Measurements from ENCODE around the gene HGS. TPM values are rescaled to one million over a fixed set of nuclear protein-coding genes. Genes with fewer than 3 reads are reported as not detected.

The HGS gene
- total RNA-seq, 1 experiment from 2014 or later = 42.4 TPM

DNA sequence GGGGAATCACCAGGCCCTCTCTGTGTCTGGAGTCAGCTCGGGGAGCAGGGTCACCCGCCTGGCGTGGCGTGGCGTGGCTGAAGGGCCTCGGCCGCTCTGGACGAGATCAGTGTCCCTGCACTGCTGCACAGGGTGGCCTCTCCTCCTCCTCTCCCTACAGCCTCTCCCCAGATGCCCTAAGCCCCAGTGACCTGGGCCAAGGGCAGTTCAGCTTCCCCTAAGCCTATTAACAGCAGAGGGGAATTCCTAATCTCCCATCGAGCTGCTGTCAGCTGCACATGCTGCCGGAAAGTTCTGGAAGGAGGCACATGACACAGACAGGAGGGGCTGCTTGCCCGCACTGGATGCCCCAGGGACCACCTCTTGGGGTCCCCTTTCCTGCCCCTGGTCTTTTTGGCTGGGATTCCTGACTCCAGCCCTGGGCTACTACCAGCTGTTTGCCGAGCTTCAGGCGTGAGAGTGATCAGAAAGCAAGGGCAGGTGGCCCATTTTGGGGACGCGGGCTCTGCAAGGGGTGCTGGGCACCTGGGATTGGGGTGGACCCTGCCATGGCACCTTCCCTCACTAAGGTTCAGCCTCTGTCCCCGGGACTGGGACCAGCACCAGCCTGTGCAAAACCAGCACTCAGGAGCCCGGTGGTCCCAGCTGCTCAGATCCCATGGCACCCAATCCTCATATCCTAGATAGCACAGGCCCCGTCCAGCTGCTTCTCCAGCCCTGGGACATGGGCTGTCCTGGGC is 28.3 kb upstream of the HGS start:
- DNase-seq (ENCODE audit: low read depth) = no peak

DNA sequence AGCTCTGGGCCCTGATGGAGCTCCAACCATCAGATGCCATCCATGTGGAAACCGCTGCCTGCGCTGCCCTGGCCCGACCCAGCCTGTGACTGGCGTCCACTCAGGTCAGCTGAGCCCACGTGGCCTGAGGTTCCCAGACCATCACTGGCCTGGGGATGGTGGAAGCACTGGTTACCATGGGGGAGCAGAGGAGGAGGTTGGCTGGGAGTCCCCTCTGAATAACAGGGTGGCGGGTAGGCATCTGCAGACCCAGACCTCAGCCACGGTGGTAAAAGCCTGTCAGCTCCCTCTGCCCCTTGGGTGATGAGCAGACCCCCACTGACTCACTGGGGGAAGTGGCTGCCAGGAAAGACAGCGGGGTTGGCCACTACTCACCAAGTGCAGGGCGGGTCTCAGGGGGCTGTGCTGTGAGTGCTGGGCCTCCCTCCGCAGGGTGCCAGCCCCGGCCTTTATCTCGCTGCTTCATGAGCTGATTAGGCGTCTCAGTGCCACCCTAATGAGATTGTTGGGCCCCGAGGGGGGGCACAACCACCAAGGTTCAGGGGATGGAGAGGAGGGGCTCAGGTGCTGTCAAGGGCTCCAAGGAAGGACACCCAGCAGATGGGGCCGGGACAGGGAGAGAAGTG is 27.6 kb upstream of the HGS start, which contains the start of gene PDE6G:
Gene PDE6G, minus strand, starts transcription at position 425 of the 626 bp plus-strand sequence. CDS start 3,237 bp downstream, outside the sequence.
- no peak for DNase-seq (ENCODE audit: low read depth)

DNA sequence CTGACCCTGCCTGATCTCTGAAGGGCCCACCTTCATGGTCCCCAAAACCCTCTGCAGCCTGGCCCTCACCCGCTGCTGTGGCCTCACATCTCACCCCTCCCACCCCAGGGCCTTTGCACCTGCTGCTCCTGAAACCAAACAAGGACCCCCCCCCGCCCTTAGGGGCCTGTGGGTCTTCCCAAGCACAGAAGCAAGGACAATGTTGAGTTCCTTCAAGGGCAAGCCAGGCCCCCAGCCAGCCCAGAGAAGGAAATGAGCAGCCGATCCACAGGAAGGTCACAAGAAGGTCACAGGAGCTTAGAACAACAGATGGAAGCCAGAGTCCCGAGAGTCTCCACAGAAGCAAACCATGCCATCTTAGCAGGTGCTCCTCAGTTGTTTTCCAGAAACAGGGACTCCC is 27.0 kb upstream of the HGS start:
- no peak for DNase-seq (ENCODE audit: low read depth)

DNA sequence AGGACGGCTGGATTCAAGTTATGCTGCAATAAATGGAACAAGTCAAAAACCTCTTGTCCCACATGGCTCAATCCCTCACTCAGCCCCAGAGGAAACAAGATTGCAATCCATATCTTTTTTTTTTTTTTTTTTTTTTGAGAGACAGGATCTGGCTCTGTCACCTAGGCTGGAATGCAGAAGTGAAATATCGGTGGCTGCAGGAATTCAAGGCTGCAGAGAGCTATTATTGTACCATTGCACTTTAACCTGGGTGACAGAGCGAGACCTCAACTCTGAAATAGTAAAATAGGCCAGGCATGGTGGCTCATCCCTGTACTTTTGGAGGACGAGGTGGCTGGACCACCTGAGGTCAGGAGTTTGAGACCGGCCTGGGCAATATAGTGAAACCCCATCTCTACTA is 24.8 kb upstream of the HGS start:
- no peak for DNase-seq (ENCODE audit: low read depth)

DNA sequence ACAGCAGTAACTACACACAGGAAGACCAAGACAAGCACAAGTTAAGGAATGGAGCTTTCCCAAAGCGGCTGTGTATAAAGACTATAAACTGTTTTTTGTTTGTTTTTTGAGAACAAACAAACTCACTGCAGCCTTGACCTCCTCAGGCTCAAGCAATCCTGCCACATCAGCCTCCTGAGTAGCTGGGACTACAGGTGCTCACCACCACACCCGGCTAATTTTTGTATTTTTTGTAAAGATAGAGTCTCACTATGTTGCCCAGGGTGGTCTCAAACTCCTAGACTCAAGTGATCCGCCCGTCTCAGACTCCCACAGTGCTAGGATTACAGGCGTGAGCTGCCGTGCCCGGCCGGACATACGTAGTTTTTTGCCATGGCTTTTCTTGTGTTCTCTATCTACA is 23.4 kb upstream of the HGS start:
- DNase-seq (ENCODE audit: low read depth) = no peak

DNA sequence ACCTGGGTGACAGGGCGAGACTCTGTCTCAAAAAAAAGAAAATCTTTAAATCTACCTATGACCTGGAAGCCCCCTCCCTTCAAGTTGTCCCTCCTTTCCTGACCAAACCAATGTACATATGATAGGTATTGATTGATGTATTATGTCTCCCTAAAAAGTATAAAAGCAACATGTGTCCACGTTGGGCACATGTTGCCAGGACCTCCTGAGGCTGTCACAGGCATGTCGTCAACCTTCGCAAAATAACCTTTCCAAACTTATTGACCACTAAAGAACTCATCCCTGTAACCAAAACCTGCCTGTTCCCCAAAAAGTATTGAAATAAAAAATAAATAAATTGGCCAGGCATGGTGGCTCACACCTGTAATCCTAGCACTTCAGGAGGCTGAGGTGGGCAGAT is 21.8 kb upstream of the HGS start:
- no peak for DNase-seq (ENCODE audit: low read depth)

DNA sequence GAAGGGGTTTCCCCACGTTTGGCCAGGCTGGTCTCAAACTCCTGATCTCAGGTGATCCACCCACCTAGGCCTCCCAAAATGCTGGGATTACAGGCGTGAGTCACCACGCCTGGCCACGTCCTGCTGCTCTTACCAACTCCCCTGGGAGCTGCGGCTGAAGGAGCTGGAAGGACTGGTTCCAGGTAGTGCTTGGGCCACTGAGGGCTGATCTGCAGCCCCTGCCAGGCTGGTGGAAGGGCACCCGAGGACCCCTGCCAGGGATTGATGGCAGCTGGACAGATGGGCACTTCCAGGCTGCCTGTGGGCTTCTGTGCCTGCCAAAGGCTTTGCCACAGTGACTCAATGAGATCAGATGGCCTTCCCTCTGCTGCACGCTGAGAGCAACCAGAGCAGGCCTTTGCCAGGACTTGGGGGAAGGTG is 19.8 kb upstream of the HGS start:
- DNase-seq (ENCODE audit: low read depth) = no peak

DNA sequence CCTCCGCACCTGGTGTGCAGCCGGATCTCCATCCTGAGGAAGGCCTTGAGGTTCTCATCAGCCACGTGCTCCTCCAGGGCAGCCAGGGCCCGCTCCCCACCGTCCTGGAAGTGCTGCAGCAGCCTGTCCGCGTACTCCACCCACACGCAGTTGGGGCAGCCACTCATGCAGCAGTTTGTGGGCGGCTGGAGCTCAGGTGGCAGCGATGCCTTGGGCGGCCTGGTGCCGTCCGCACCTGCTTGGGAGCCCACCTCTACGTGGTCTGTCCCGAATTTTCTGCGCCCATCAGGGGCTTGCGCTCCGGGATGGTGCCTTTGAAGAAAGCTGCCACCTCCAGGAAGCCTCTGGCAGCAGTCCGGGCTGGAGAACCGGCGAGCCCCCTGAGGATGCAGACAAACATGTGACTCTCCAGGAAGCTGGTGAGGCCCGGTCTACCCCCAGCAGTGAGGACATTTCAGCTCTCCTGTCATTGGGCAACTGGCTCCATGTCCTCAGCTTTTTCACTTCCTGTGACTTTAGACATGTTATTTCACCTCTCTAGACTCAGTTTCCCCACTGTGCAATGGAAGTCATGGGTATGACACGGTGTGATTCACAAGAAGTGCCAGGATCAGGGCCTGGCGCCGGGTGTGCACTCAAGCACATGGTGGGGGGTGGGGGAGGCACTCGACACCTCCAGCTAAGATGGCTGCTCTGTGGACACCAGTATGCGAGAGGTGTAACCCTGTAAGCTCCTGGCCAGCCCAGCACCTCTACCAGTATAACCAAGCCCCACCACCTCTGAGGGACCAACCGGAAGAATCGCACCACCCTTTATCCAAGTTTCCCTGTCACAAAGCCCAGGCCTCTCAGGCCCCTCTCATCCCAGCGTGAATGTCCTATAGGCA is 18.4 kb upstream of the HGS start:
- DNase-seq (ENCODE audit: low read depth) = peak; percentile 14

DNA sequence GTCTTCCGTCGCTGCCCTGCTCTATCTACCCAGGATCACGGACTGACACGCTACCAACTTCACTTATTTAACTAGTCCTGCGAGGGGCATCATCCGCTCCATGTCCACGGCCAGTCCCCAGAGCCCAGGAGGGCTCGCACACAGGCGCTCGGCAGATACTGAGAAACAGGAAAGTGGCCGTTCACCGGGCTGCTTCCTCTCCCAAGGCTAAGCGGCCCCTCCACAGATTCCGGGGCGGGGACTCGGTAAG is 17.8 kb upstream of the HGS start:
- no peak for DNase-seq (ENCODE audit: low read depth)

DNA sequence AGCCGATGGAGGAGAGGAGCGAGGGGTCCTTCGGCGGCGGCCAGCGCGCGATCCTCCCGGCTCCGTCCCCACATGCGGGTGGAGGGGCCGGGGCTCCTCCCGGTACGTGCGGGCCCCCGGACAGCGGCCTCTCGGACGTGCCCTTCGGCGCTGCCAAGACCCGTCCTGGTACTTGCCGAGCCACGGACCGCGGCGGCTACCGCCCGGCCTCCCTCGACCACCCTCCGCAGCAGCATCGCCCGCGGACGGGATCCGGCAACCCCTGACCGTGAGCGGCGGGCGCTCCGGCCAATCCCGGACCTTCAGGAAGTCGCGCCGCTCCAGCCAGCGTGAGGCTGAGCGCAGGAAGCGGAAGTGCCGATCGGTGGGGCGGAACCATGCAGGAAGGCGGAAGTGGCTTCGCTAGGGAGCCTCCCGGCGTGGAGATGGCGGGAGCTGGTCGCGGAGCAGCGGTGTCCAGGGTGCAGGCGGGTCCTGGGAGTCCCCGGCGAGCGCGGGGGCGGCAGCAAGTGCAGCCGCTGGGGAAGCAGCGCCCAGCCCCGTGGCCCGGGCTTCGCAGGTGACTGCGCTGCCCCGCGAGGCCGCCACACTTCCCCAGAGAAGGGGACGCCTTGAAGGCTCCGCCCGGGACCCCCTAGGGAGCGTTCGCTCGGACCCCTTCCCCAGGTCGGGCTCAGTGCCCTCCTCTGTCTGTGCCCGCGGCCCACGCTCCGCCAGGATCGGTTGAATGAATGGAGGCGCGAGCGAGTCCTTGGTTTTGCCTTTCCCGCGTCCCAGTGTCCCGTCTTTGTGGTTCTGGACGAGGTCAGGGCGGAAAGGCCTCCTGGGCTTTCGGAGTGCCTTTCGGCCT is 17.2 kb upstream of the HGS start, which contains the start of the genes CCDC137 and OXLD1:
Gene CCDC137, plus strand, starts transcription at position 396 of the 850 bp plus-strand sequence. Its CDS starts 30 bp downstream, at position 426.
Gene OXLD1, minus strand, starts transcription at position 264 of the 850 bp plus-strand sequence. Its CDS starts 28 bp downstream, at position 236.
- peak; percentile 94 for DNase-seq (ENCODE audit: low read depth)

DNA sequence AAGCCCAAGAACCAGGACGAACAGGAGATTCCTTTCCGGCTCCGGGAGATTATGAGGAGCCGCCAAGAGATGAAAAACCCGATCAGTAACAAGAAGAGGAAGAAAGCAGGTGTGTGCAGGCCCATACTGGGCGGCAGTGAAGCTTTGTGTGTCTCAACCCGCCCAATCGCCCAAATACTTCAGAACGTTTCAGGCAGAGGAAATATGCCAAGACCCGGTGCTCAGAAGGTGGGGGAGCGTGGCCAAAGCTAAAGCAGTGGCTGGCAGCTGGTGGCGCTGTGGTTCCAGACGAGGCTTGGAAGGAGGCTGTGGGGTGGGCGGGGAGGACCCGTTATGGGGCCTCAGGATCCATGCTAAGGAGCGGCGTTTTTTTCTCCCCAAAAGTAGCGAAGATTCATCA is 16.1 kb upstream of the HGS start:
- DNase-seq (ENCODE audit: low read depth) = no peak

DNA sequence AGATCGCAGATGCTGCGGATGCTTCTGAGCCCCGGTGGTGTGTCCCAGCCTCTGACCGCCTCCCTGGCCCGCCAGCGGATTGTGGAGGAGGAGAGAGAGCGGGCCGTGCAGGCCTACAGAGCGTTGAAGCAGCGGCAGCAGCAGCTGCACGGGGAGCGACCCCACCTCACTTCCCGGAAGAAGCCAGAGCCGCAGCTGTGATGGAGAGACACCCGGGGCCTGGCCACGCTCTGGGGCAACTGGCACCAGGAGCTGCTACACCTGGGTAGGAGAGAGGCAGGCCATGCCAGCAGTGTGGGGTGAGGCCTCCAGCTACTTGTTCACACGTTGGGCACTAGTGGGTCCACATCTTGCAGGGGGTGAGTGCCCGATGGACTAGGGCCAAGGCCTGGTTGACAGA is 11.3 kb upstream of the HGS start:
- DNase-seq (ENCODE audit: low read depth) = no peak

DNA sequence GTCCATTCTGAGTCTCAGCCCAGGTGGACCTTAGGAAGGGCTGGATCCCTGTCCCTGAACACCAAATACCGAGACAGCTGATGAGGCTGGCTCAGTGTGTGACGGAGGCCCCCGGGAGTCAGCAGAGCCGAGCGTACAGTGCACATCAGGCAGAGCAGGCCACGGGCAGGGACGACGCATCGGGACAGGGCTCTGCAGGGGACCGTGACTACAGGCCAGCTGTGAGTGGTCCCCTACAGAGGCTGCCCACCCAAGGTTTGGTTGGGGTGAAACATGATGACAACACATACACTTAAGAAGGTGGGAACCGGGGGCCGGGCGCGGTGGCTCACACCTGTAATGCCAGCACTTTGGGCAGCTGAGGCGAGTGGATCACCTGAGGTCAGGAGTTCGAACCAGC is 10.9 kb upstream of the HGS start:
- DNase-seq (ENCODE audit: low read depth) = no peak

DNA sequence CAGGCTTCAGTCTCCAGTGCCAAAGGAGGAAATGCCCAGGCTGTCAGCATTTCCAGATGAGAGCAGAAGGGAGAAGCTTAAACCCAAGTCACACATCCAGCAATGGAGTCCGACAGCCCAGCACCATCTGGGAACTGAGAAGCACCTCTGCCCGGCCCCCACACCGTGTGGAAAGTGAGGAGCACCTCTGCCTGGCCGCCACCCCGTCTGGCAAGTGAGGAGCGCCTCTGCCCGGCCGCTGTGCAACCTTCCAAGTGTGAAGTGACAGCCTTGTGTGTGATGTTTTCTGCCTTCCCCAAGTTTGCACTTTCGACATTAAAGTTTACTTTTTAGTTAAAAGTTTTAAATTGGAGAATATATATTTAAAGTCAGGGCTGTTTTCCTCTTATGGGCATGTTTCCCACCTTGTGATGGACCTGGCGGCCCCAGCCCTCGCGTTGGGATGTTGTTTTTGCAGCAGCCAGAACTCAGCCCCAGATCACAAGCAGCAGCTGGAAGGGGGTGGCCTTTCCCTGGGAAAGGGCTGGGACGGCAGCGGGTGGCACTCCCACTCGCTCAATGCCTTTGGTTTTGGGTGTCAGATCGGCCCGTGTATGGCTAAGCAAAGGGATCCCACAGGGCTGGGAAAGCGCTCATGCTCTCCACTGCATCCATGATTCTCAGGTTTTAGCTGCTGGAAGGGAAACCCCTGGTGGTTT is 10.1 kb upstream of the HGS start:
- DNase-seq (ENCODE audit: low read depth) = no peak

DNA sequence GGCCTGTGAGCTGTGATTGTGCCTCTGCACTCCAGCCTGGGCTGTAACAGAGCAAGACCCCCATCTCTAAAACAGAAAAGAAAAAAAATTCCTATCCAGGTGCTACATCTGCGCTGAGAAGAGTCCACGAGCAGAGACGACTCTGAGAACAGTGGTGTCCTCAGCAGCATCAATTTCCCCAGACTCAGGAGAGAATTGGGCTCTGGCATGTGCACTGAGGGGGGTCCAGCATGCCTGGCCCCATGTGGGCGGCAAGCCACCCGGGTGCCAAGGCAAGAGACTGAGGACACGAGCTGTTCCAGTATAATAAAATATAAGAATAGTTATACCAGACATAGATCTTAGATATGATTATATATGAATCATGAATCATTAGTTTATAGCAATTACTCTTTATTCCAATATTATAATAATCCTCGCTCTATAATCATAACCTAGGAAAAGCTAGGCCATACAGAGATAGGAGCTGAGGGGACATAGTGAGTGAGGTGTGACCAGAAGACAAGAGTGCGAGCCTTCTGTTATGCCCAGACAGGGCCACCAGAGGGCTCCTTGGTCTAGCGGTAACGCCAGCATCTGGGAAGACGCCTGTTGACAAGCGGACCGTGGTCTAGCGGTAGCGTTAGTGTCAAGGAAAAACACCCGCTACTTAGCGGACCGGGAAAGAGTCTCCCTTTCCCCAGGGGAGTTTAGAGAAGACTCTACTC is 8.1 kb upstream of the HGS start:
- peak; percentile 35 for DNase-seq (ENCODE audit: low read depth)

DNA sequence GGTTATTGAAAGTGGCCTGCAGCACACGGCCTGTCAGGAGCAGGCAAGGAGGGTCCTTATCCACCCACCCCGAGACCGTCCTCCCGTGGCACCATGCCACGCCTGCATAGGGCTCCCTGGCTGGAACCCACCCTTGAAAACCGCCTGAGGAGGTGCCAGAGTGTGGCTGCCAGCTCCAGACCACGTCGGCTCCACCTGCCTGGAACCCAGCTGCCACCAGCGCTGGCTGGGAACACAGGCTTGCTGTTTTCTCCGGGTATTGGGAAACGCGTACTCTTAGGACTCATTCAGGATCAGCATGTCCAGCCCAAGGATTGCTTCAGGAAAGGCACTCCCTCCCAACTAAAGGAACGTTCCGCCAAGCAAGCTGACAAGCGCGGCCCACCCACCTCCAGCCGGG is 6.9 kb upstream of the HGS start:
- no peak for DNase-seq (ENCODE audit: low read depth)

DNA sequence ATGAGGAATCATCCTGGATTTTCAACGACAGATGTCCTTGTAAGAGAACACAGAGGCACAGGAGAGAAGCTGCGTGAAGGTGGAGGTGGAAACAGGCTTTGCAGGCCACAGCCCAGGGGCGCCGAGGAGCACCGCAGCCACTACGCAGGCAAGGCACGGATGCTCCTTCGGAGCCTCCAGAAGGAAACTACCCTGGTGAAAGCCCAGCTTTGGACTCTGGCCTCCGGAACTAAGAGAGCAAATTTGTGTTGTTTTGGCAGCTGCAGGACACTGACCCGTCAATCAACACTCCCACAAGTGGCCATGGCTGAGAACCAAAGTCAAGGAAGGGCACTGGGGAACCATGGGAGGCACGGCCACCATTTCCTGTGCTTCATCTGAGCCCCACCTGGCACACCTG is 3.7 kb upstream of the HGS start:
- DNase-seq (ENCODE audit: low read depth) = no peak

DNA sequence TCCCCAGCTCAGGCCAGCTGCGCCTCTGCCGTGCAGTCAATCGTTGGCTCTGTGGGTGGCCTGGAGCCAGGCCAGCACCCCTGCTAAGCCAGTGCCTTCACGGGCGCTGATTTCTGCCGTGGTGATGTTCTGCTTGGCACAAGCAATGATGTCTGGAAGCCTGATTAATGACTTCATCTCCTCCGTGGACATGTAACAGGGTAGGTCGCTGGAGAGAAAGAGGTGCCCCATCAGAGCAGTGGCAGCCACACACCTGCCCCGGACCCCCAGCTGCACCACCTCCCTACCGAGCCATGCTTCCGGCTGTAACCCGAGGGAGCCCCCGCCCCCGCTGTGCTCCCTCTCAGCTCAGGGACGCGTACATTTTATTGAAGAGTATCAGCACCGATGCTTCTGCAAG is 2.1 kb upstream of the HGS start:
- DNase-seq (ENCODE audit: low read depth) = no peak

DNA sequence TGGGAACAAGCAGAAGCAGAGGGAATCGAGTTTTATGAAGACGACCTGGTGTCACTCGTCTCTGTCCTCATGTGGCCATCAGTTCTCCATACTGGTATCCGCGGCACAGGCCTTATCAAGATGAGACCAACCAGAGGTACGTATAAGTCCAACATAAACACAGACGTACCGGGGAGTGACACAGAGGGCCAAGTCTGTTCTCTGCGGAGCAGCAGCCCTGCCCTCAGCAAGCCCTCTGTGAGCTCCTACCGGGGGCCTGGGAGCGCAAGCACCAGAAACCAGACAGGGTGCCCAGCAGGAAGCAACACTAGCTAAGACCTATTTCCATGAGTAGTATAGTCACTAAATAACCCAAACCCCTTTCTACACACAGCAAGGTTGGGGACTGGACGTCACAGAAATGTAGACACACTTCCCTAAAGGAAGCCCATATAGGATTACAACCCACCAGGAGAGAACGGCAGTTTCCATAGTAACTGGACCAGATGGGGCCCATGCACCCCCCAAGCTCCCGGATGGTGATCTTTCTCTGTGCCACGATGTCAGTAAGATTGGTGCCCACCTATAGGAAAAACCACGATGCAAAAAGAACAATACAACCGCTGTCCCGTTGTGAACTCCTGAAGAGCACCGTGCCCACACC is 1.1 kb upstream of the HGS start:
- peak; percentile 20 for DNase-seq (ENCODE audit: low read depth)

DNA sequence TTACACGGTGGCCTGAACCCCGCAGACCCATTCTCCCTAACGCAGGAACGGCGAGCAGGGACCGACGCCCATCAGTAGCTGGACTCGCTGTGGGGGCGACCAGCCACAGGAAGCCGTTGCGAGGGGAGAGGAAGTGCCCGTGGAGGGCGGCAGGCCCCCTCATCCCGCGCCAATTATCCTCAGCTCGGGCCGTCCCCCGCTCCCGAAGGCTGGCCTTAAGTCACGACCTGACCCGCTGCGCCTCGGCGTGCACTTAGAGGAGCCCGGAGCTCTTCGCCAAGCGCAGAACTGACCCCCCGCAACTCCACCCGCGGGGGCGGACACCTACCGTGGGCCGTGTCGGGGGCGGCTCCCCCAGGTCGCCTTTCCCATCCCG is 615 bp upstream of the HGS start:
- no peak for DNase-seq (ENCODE audit: low read depth)
